Kidney tubule cell (primary cell): ENCODE results near the gene MLN.

Source experiments
- DNase-seq: peaks from one replicate; pipeline ENCODE4 v3.0.0-alpha.2; 2018; ENCODE audit warnings: low spot score

The MLN gene, protein sequence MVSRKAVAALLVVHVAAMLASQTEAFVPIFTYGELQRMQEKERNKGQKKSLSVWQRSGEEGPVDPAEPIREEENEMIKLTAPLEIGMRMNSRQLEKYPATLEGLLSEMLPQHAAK

DNA sequence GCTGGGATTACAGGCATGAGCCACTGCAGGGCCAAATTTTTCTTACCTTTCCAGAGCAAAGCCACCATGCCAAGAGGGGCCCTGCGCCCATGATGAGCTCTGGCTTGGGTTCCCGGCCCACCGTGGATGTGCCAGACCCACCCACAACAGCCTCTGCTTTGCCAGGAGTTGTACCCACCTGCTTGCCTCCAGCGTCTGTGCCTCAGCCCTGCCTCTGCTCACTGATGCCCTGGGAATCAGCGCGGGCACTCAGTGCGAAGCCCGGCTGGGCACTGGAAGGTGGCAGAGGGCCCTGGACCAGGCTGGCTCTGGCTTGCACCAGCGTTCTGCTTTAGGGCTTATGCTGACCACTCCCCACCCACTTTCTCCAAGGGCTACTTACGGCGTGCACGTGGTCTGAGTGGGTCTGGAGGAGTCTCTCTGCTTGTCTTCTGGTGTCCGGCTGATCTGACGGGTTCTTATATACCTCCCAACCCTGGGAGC is at the start of gene MLN:
MLN (minus strand) TSS at position 433 of the 483 bp plus-strand sequence. CDS start 2,840 bp downstream, outside the sequence.
- DNase-seq = no peak

DNA sequence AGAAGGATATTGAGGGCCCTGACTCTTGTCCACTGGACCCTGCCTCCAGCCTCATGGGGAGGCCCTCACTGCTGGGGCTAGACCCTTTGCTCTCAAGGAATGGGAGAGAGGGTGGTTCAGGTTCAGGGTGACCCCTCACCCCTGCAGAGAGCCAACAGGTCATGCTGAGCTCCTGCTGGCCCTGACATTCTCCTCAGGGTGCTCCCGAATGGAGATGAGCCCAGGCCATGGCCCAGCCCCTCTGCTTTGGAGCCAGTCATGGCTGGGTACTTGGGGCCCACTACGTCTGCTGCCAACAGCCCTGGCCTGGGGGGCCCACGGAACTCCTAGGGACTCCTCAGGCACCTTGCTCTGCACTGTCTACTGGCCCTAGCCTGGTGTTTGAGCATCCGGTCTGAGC is 49.2 kb upstream of the MLN start:
- no peak for DNase-seq

- DNase-seq = peak; percentile 37
Observed at GRCh38 chr6:33851959-33852358, 48.2 kb upstream of the MLN start.

GRCh38 chr6:33850869-33851541 is 47.2 kb upstream of the MLN start:
- no peak for DNase-seq

- DNase-seq = no peak
Observed at GRCh38 chr6:33850296-33850695, 46.5 kb upstream of the MLN start.

- DNase-seq = no peak
Observed at GRCh38 chr6:33849500-33850075, 45.8 kb upstream of the MLN start.

DNA sequence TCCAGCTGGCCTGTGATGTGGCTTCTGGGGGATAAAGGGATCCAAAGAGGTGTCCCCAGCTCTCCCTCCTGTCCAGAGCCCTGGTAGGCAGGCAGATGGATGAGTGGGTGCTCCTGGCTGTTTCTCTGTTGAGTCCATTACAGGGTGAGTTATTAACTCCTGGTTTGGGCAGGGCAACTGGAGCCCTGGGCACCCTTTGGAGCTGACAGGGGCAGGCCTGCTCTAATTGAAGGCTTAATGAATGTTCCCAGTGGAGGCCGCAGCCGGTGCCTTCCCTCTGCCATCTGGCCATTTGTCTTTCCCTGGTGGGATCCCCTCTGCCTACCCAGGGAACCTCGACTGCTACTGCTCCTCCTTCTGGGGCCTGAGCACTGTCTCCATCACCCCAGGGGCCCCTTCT is 44.7 kb upstream of the MLN start:
- no peak for DNase-seq

GRCh38 chr6:33847867-33848266 is 44.1 kb upstream of the MLN start:
- no peak for DNase-seq

DNA sequence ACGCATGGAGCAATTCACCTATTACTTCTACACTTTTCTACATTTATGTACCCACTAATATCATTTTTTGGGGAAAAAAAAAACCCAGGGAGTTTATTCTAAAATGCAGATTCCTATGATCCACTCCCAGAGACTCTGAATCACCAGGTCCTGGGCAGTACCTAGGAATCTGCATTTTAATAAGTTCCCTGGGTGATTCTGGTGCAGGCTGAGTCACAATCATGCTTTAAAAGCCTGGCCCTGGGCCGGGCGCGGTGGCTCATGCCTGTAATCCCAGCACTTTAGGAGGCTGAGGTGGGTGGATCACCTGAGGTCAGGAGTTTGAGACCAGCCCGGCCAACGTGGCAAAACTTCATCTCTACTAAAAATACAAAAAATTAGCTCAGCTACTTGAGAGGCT is 43.3 kb upstream of the MLN start:
- peak; percentile 31 for DNase-seq

DNA sequence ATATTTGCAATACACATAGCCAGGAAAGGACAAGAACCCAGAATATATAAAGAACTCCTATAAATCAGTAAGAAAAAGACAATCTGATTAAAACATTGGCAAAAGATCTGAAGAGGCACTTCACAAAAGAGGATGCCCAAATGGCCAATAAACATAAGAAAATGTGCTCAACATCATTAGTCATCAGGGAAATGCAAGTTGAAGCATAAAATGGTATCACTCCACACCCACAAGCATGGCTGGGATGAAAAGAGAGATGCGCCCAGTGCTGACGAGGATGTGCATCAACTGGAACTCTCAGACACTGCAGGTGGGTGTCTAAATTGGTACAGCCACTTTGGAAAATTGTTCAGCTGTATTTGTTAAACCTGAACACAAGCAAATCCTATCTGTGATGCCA is 42.4 kb upstream of the MLN start:
- no peak for DNase-seq

- DNase-seq = no peak
Observed at GRCh38 chr6:33845031-33845745, 41.4 kb upstream of the MLN start.

DNA sequence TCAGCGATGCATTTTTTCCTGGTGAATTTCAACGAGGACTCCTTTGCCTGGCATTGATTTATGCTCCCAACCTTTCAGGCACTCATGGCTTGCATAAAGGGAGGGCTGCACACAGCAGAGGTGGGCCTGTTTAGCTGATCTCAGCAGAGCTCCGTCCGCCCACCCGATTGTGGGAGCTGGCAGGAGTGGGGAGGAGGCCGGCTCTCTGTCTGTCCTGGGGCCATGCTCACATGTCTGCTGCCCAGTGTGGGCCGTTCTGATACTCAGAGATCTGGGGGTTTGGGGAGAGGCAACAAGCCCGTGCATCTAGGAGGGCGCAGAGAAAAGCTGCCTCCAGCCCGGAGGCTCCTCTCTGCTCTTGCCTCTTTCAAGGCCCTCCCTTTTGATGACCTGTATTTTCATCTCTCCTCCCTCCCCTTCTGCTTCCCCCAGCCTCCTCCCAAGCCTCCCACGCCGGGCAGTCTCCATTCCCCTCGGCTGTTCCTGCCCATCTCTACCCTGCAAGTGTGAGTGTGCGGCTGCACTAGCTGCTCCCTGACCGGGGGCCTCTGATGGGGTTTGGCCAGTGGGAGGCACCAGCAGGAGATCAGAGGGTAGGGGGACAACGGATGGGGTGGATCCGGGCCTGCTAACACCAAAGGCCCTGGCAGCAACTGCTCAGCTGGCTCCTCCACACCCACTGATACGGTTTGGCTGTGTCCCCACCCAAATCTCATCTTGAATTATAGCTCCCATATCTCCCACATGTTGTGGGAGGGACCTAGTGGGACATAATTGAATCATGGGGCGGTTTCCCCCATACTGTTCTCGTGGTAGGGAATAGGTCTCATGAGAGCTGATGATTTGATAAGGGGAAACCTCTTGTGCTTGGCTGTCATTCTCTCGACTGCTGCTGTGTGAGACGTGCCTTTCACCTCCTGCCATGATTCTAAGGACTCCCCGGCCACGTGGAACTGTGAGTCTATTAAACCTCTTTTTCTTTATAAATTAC is 39.6 kb upstream of the MLN start:
- DNase-seq = no peak

DNA sequence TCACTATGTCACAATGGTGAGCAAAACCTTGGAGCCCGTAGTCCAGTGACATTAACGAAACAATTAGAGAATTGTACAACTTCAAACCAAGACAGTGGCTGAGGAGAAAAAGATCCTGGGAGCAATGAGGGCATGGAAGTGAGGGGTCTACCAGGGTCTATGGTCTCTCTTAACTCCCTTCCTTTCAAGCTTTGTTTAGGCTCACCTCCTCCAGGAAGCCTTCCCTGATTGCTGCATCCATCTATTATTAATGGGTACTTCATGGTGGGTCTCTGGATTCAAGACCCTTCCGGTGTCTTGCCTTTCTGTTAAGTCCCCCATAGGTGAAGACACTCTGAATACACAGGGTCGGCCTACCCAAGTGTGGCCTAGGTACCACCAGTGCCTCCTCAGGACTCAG is 38.1 kb upstream of the MLN start:
- no peak for DNase-seq

DNA sequence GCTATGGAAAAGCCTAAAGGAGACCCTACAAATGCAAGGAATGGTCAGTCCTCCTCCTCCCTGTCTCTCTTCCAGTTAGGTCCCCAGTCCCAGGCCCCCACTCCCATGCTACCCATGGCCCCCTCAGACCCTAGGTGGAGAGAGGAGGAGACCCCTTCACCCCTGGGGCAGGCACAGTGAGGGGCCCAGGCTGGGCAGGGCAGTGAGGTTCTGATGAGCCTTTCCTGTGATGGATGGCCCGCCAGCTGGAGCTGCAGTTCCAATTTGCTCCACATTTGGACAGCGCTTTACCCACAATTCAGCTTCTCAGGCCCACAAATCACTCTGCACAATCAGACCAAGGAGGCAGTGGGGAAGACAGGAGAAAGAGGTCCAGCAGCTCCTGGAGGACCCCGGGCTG is 37.3 kb upstream of the MLN start:
- DNase-seq = no peak

DNA sequence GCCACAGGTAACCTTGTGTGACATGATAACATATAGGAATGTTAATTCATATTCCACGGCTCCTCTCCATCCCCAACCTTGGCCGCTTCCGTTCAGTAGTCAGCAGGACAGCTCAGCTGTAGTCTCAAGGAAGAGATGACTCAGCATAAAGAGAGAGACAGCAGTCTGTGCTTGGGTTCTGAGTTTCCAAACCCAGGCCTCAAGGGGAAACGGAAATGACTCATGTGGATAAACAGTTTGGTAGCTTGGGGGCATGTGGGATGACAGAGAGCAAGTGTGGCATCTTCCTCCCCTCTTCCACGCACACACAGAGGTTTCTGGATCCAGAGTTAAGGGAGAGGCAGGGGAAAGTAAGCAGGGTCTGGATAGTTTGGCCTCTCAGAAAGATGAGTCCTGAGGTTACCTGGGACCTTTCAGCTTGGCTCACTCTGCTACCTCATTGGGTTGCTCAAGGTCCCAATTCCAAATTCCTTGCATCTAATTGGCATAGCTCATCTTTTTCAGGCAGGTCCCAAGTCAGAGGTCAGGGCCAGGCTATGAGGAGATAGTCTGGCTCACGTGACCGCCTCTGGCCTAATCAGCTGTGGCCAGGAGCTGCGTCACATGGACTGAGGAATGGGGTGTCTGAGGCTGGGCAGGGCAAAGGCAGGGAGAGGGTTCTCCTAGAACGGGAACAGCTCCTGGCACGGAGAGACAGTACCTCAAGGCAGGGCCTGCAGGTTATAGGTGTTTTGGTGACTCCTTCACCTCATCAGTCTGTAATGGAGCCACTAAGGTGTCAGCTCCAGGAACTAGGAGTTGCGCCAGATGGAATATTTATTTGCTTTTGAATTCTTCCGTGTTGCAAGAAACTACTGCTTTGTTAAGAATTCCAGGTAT is 36.5 kb upstream of the MLN start:
- DNase-seq = peak; percentile 97

DNA sequence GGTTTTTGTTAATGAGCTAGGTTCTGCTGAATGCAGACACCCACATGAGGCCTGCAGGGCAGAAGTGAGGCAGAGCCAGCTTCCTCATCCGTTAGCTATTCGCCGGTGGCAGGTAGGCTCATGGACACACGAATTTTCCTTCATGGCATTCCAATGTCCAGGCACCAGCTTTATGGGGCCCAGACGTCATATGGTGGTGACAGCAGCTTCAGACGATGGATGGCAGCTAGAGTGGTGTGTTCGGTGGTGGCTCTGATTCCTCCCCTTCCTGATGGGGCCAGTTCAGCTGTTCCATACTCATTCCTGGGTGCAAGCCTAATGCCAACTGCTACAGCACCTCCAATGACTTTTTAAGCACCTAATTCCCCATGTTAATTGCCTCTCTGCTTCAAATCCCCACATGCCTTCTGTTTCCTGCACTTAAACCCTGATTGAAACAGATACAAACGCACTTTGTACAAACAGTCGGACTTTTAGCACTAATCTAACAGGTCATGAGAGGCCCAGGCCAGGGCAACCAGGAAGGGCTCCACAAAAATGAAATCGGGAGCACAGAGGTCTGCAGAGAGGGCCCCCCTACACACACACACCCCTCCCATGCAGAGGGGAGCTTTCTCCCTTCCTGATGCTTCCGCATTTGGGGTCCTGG is 35.7 kb upstream of the MLN start:
- no peak for DNase-seq

- DNase-seq = no peak
Observed at GRCh38 chr6:33838983-33839382, 35.2 kb upstream of the MLN start.

- DNase-seq = peak; percentile 17
Observed at GRCh38 chr6:33837971-33838665, 34.3 kb upstream of the MLN start.

DNA sequence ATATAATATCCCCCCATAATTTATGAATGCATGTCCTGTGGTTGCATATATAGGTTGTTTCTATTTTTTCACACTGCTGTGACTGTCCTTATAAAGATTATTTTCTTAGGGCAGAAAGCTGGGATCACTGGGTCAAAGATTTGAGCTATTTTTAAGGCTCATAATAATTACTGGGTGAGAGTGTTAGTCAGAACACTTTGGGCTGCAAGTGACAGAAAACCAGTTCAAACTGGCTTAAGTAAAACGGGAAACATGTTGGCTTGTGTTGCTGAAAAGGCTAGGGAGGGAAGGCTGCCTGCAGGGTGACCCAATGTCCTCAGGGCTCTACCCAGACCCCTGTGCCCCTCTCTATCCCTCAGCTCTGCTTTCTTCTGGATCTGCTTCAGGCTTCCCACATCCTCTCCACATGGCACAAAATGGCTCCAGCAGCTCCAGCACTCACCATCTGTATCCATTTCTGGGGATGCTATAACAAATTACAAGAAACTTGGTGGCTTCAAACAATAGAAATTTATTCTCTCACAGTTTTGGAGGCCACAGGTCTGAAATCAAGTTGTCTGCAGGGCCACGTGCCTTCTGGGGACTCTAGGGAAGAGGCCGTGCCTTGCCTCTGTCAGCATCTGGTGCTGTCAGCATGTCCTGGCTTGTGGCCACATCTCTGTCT is 33.1 kb upstream of the MLN start:
- DNase-seq = no peak
